K562 (cell line): Measurements from ENCODE around the gene RCC1. TPM values are rescaled to one million over a fixed set of nuclear protein-coding genes. Genes with fewer than 3 reads are reported as not detected.
A peak's percentile ranks its signal among the peaks of the same experiment; 100 is the strongest.

Experiments
- CEBPG ChIP-seq, 3 experiments: fragments of 200-800 bp in 1 of 3; sonication (Bioruptor generic) in 1 of 3; sonication (generic) in 1 of 3; formaldehyde crosslinking in 1 of 3; IDR thresholded peaks in 2 of 3; conservative IDR thresholded peaks in 1 of 3; 2 replicates each; pipeline versions ENCODE4 v1.6.1 to v1.8.0; 2016 to 2022; ENCODE audit warnings: missing compliant biosample characterization in 2 of 3, missing genetic modification characterization in 2 of 3, mild to moderate bottlenecking in 1 of 3, missing genetic modification reagents in 1 of 3
- CTCF ChIP-seq, 3 experiments: IDR thresholded peaks in 2 of 3; conservative IDR thresholded peaks in 1 of 3; 2 replicates each; pipeline ENCODE4 v1.5.1; 2011 to 2012; ENCODE audit warnings: low read length in 3 of 3, mild to moderate bottlenecking in 3 of 3, control low read depth in 2 of 3, improper control_type of control experiment in 1 of 3, inconsistent platforms in 1 of 3, low read depth in 1 of 3, mixed read lengths in 1 of 3, moderate library complexity in 1 of 3; ENCODE audit not compliant: insufficient read depth in 2 of 3
- DIDO1 ChIP-seq: fragments of 450-650 bp; IDR thresholded peaks from 2 replicates; pipeline ENCODE4 v1.6.1; 2016; ENCODE audit warnings: low read depth, missing biosample characterization, missing genetic modification characterization
- EGR1 ChIP-seq: fragments of 450-650 bp; conservative IDR thresholded peaks from 2 replicates; pipeline ENCODE4 v1.6.1; 2017; ENCODE audit warnings: mild to moderate bottlenecking
- ELF1 ChIP-seq: fragments of 200-800 bp; sonication (Bioruptor generic); IDR thresholded peaks from 2 replicates; pipeline ENCODE4 v1.6.1; 2016; ENCODE audit warnings: missing genetic modification characterization, missing compliant biosample characterization
- ETV6 ChIP-seq, 3 experiments: fragments of 150-350 bp in 1 of 3; sonication (generic) in 1 of 3; formaldehyde crosslinking in 1 of 3; IDR thresholded peaks; 2 replicates each; pipeline versions ENCODE4 v1.6.1 to v1.8.0; 2014 to 2022; ENCODE audit warnings: borderline replicate concordance in 2 of 3, low read depth in 2 of 3, antibody characterized with exemption in 1 of 3, low read length in 1 of 3, mild to moderate bottlenecking in 1 of 3, missing genetic modification reagents in 1 of 3
- HSF4 ChIP-seq: fragments of 250-450 bp; sonication (Bioruptor Pico); IDR thresholded peaks from 2 replicates; pipeline ENCODE4 v2.1.2; 2022; ENCODE audit warnings: mild to moderate bottlenecking, moderate library complexity, borderline replicate concordance
- JUN ChIP-seq, 2 experiments: sonication (generic) in 1 of 2; formaldehyde crosslinking in 1 of 2; IDR thresholded peaks; 2 replicates each; pipeline versions ENCODE4 v1.6.1 to v1.8.0; 2012 to 2022; ENCODE audit warnings: borderline replicate concordance in 2 of 2, mild to moderate bottlenecking in 2 of 2, improper control_type of control experiment in 1 of 2, low read depth in 1 of 2, low read length in 1 of 2, missing genetic modification reagents in 1 of 2
- MXD1 ChIP-seq: fragments of 250-450 bp; sonication (Bioruptor Pico); IDR thresholded peaks from 2 replicates; pipeline ENCODE4 v1.8.0; 2021; ENCODE audit warnings: borderline replicate concordance, mild to moderate bottlenecking, moderate library complexity; ENCODE audit not compliant: poor library complexity, severe bottlenecking
- POLR3G ChIP-seq: IDR thresholded peaks from 2 replicates; pipeline ENCODE4 v1.6.1; 2011; ENCODE audit not compliant: insufficient read length, insufficient replicate concordance; ENCODE audit errors: extremely low read depth
- RNF219 ChIP-seq: fragments of 250-450 bp; sonication (Bioruptor Pico); IDR thresholded peaks from 2 replicates; pipeline ENCODE4 v1.5.0; 2022; ENCODE audit warnings: mild to moderate bottlenecking
- SMAD1 ChIP-seq: fragments of 150-350 bp; IDR thresholded peaks from 2 replicates; pipeline ENCODE4 v1.6.1; 2014; ENCODE audit warnings: low read length, low read depth; ENCODE audit not compliant: partially characterized antibody
- ZNF311 ChIP-seq: fragments of 250-450 bp; sonication (Bioruptor Pico); IDR thresholded peaks from 2 replicates; pipeline ENCODE4 v1.4.0; 2020; ENCODE audit warnings: mild to moderate bottlenecking, moderate library complexity
- polyA plus RNA-seq, 8 experiments: library from polyadenylated mRNA; depleted of rRNA in 4 of 8; stranded (reverse) in 5 of 8; unstranded in 3 of 8; fragments of >200 nt; fragmentation: Nextera tagmentation in 2 of 8; fragmentation: Illumina TruSeq in 1 of 8; extraction: Ambion mirVana in 2 of 8; extraction: Trizol in 1 of 8; gene quantifications; 2 replicates each; pipeline versions ENCODE4 v1.2.1 to v1.2.3, GENCODE V29; 2011 to 2014; ENCODE audit warnings: inconsistent platforms in 1 of 8, missing spikeins in 1 of 8
- total RNA-seq, 7 experiments: library from RNA; depleted of rRNA in 6 of 7; stranded (reverse); fragments of >200 nt in 6 of 7; fragmentation: Illumina TruSeq in 2 of 7; extraction: Trizol in 2 of 7; gene quantifications; 2 replicates each; pipeline versions ENCODE4 v1.2.1 to v1.2.3, GENCODE V29; 2011 to 2021; ENCODE audit warnings: low replicate concordance in 1 of 7
- TF ChIP-seq, protein P1 (sequence below): fragments of 450-650 bp; IDR thresholded peaks from 2 replicates; pipeline ENCODE4 v1.6.1; 2018; ENCODE audit warnings: mild to moderate bottlenecking, low read depth; ENCODE audit not compliant: partially characterized antibody

RCC1 gene
- total and polyA plus RNA-seq, 9 of the 15 experiments (the other 6 are each of a cell fraction or from before 2014, with no cell fraction given) = 16.4 to 202 (median 107) TPM

DNA sequence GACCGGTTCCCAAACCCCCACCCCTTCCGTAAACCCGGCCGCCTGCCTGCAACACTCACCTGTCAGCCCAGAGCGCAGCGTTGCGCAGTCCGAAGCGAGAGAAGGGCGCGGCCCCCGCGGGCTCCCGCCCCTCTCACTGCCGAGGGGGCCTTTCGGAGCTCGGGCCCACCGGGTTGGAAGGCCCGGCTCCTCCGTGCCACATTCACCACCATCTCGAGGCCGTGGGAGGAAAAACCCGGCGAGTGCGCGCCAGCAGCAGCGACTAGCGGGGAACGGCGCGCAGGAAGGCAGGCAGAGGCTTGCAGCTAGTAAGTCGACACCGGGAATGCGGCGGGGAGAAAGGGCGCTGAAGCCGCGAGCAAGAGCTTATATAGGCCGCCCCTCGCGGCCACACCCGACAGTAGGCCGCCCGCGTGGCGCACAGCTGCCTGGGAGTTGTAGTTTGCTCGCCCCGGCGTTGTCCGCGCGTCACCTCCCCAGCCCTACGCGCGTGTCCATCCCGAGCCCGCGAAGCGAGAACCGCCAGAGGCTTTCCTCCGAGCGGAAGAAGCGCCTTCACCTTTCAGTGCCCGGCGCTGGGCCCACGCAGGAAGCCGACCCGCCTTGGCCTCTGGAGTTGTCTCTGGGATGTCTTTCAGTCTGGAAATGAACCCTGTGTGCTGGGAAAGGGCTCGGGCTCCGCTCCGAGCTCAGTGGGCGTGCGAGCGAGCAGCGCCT lies 75.8 kb downstream of the RCC1 start (continued):
- no peak for TF ChIP-seq MXD1 (CRISPR knock-in tag)
- TF ChIP-seq, protein P1, sequence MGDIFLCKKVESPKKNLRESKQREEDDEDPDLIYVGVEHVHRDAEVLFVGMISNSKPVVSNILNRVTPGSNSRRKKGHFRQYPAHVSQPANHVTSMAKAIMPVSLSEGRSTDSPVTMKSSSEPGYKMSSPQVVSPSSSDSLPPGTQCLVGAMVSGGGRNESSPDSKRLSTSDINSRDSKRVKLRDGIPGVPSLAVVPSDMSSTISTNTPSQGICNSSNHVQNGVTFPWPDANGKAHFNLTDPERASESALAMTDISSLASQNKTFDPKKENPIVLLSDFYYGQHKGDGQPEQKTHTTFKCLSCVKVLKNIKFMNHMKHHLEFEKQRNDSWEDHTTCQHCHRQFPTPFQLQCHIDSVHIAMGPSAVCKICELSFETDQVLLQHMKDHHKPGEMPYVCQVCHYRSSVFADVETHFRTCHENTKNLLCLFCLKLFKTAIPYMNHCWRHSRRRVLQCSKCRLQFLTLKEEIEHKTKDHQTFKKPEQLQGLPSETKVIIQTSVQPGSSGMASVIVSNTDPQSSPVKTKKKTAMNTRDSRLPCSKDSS = no peak
- peak; percentile 85; the same call in 1 of the 2 replicates for TF ChIP-seq JUN (IDR thresholded peaks at IDR 0.05; ENCODE audit: borderline replicate concordance, low read depth, low read length)
- no peak for TF ChIP-seq JUN (CRISPR knock-in tag; IDR thresholded peaks at IDR 0.05; ENCODE audit: borderline replicate concordance)
- TF ChIP-seq POLR3G = no peak
- TF ChIP-seq CTCF (IDR thresholded peaks at IDR 0.05 in 2 of 3, conservative IDR thresholded peaks at IDR 0.05 in 1 of 3; ENCODE audit: insufficient read depth in 2 of 3, low read depth in 1 of 3, low read length in 3 of 3) = peak in 2 of 3 experiments; percentile 1 to 25; a peak in 2 of 6 replicates
- no peak for TF ChIP-seq ZNF311
- TF ChIP-seq SMAD1 = peak; percentile 96
- TF ChIP-seq EGR1 = peak; percentile 64
- no peak for TF ChIP-seq RNF219 (CRISPR knock-in tag)
- TF ChIP-seq CEBPG (CRISPR knock-in tag; IDR thresholded peaks at IDR 0.05) = no peak
- peak in 1 of 2 experiments; percentile 61; a peak in 2 of 4 replicates for TF ChIP-seq CEBPG (tag; conservative IDR thresholded peaks at IDR 0.05 in 1 of 2, IDR thresholded peaks at IDR 0.05 in 1 of 2)
- no peak for TF ChIP-seq DIDO1 (tag)
- no peak; a peak in 1 of 4 replicates for TF ChIP-seq ETV6 (IDR thresholded peaks at IDR 0.05; ENCODE audit: borderline replicate concordance in 1 of 2, low read depth in 2 of 2, low read length in 1 of 2)
- TF ChIP-seq ETV6 (CRISPR knock-in tag; IDR thresholded peaks at IDR 0.05; ENCODE audit: borderline replicate concordance) = peak; percentile 82; the same call in 1 of the 2 replicates
- TF ChIP-seq HSF4 (CRISPR knock-in tag) = peak; percentile 43; the same call in 1 of the 2 replicates
- no peak for TF ChIP-seq ELF1 (tag)
